RCC 7860 (cell line): ENCODE results near the gene FMNL2.
A peak's percentile ranks its signal among the peaks of the same experiment; 100 is the strongest.

Experiments used
- DNase-seq: peaks from one replicate; pipeline ENCODE4 v3.0.0-alpha.2; 2015; ENCODE audit warnings: low spot score
- FAIRE-seq: peaks from 2 replicates; lab custom pipeline; 2012; peaks lifted over from hg19 to GRCh38; lab: Jason Lieb, UNC

Gene FMNL2

DNA sequence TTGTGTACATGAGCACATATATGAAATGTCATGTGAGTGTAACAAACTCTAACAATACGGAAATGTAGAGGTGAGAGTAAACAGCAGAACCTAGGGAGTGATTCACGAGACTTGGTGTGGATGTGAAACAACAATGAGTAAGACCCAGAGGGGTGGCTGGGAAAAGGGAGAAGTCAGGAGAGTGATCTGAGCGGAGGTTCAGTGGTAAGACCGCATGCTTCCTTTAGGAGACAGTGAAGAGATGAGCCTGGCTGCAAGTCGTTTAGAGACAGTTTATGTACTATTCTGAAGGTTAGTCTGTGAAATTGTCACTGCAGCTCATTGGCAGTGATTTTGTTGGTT, 231.7 kb downstream of the FMNL2 start:
- DNase-seq (peak; percentile 33), FAIRE-seq (no peak)

DNA sequence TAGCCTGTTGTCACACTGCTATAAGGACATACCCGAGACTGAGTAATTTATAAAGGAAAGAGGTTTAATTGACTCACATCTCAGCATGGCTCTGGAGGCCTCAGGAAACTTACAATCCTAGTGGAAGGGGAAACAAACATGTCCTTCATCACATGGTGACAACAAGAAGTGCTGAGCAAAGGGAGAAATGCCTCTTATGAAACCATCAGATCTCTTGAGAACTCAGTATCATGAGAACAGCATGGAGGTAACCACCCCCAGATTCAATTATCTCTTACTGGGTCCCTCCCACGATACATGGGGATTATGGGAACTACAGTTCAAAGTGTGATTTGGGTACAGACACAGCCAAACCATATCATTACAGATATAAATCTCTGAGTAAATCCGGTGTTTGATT, 233.6 kb downstream of the FMNL2 start:
- no peak for DNase-seq
- no peak for FAIRE-seq

DNA sequence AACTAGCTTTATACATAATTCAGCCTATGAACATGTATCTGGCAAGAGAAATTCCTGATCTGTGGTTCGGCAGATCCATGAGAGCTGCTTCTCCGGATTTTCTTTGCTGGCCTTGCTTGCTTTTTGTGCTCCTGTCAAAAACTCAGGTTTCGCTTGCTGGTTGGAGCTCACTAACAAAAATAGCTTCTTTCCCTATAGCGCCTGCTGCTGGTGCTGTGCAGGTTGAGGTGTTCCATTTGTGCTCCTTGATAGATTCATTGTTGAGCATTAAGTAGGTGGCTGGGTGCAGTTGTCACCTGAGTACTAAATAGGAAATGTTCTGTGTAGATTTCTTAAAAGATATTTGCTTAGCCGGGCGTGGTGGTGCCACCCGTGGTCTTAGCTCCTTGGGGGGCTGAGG, 234.2 kb downstream of the FMNL2 start:
- FAIRE-seq (no peak), DNase-seq (no peak)

DNA sequence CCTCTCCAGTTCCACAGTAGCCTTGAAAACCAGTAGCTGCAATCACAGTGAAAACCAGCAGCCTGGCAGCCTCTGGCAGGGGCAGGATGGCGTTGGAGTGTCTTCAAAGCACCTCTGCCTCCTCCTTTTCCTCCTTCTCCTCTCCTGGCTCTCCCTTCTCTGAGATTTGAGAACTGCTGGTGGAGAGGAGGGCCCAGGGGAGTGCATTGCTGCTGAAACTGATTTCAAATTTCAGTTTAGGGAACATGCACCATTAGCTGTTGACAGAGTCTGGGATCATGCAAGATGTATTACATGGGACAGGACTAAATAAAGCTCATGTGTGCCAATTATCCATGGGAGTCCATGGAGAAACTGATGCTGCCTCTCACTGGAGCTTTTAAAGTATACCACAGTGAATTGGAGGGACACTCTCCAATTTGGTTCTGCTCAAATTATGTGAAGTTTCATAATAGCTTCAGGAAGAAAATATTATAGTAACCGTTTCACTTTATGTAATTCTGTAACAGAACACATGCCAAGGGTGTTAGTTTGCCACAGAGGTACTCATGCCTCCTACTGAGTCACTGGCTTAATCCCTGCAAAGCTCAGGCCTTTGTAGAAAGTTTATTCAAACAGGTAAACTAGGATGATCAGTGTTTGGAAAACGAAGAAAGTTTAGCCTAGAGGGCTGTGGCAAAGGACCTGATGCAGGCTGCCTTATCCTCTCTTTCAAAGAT, 236.2 kb downstream of the FMNL2 start:
- DNase-seq (peak; percentile 62), FAIRE-seq (peak; percentile 84)

DNA sequence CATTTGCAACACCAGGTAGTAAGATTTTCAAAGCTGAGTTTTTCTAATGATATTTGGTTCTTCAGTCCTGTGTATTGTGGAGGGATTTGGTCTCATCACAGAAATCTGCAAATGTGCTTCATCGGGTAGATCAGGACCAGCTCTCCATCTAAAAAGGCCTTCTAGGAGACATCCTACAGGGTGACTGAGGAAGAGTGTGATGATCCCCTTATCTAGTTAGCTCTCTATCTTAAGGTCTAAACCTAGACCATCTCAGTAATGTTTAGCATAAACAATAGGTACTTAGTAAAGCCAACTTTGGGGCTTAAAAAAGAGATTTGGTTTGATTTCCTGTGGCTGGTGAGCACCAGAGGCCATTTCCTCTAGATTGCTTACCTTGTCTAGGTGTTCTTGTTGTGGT, 237.1 kb downstream of the FMNL2 start:
- no peak for FAIRE-seq
- no peak for DNase-seq

DNA sequence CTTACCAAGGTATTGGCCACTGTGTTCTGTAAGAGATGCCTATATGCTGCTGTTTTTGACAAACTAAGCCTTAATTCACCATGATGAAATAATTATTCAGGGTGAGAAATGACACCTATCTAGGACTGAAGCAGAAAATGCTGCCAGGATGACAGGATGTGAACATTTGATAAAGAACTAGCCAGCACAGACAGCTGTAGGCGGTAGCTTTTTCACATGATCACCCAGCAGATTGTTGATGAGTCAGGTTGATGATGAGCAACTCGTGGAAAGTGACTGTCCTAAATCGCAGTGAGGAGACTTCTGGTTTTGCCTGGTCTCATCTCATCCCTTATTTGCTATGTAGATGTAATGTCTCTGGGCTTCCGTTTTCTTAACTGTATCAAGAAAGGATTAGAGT, 238.2 kb downstream of the FMNL2 start:
- DNase-seq (peak; percentile 95), FAIRE-seq (peak; percentile 98)

DNA sequence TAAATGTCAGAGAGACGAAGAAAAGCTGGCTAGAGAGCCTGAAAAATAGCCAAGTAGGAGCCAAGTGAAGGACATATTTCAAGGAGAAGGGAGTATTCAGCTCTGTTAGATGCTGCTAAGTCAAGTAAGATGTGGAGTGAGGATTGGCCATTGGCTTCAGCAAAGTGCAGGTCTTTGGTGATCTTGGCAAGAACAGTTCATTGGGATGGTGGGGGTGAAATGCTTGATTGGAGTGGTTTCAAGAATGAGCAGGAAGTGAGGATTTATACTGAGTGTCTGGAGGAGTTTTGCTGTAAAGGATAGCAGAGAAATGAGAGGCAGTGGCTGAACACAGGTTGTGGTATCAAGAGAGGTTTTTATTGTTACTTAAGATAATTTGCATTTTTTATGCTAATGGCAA, 242.6 kb downstream of the FMNL2 start:
- no peak for FAIRE-seq

DNA sequence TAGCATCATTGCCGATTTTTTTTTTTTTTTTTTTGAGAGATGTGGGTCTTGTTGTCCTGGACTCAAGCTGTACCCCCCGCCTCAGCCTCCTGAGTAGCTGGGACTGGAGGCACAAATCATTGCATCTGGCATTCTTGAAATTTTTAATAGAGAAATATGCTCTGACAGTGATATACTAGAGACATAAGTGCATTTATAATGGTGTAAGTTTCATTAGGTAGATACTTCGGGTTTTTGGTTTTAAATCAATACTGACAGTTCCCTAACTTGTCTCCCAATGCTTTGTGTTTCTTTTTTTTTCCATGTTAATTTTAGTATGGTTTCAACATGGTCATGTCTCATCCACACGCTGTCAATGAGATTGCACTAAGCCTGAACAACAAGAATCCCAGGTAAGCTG, 243.6 kb downstream of the FMNL2 start:
- no peak for DNase-seq
- FAIRE-seq = no peak

More for the DNA sequence above, 242.6 kb downstream of the FMNL2 start:
- no peak for DNase-seq

DNA sequence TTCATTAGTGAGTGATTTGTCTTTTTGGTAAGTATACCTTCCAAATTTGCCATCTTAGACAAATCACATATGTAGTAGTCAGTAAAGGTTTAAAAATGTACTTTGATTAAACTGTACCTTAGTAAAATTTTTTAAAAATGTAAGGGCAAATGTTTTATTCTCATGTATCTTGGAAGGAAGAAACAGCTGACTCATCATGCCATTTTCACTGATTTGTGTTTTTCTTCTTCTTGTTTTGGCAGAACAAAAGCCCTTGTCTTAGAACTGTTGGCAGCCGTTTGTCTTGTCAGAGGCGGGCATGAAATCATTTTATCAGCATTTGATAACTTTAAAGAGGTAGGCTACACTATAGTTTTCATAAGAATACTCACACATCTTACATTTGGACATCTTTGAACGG, 245.7 kb downstream of the FMNL2 start:
- no peak for DNase-seq
- no peak for FAIRE-seq

DNA sequence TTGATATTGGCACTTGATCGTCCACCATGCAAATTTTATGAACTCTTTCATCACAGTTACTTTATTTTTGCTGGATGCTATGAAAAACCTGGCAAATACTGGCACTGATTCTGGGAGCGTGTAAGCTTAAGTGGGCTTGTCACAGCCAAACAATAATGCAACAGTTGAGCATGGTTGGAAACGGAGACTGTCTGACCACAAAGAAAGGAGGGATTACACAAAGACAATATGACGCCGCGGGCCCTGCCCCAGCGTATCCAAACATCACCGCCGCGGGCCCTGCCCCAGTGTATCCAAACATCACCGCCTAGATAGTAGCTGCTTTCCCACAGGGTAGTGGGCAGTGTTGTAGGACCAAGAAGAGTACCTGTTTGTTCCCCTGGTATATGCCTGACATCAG, 246.4 kb downstream of the FMNL2 start:
- FAIRE-seq (no peak), DNase-seq (no peak)

DNA sequence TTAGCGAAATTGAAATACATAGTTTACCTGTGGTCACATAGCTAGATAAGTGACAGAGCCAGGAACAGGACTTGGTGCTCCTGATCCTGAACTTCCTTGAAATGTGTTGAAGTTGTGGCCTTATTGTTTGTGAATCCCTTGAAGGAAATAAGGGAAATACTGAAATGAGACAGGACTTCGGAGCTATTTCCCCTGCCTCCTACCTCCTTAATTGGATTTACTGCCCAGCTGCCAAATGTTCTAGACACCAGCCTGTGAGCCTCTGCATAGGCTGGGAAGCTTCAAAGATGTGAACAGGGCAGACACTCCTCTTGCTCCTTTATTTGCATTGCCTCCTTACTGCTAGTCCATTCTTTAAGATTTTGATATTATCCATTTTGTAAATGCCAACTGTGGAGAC, 247.1 kb downstream of the FMNL2 start:
- FAIRE-seq (no peak), DNase-seq (no peak)

DNA sequence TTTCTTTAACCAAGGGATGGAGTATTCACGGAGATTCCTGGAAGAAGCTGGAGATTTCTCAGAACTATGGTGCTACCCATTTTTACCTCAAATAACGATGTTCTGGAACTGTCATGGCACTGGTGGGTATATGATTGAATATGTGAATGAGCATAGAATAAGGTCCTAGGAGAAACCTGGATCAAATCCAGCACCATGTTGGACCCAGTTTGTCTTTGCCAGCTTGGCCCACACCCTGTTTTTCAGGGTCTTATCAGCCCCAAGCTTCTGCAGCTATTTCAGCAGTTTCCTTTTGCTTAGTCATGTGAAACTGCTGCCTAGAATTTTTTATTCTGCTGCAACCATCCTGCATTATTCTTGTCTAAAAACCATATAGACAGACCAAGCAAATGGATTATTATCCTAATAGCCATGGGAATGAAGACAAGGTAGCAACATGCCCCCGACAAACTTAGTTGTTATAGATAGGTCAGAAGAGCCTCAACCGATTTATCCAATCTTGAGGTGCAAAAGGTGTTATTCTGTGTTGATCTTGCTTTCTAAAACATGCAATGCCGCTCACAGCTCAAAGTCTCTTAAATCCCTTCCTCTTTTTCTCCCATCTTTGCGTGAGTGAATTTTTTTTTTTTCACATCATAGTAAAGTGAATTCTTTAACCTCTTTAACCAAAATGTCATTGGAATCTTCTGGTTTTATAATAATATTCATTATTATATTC, 248.7 kb downstream of the FMNL2 start:
- DNase-seq = no peak
- no peak for FAIRE-seq

DNA sequence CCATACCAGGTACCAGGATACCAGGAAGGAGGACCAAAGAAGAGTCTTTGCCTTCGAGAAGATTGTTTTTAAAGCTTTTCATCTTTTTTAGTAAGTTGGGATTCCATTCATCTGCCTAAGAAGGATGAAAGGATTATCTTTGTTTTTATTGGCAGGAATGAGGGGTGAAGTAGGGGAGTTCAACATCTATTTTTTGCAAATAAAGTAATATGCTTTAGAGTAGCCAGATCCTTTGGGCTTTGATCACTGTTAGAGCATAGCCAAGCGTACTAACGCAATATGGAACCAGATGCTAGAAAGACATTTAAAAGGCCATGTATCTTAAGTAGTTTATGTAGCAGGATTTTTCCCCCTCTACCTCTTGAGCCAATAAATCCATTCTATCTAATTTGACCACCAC, 249.3 kb downstream of the FMNL2 start:
- FAIRE-seq = no peak
- no peak for DNase-seq

DNA sequence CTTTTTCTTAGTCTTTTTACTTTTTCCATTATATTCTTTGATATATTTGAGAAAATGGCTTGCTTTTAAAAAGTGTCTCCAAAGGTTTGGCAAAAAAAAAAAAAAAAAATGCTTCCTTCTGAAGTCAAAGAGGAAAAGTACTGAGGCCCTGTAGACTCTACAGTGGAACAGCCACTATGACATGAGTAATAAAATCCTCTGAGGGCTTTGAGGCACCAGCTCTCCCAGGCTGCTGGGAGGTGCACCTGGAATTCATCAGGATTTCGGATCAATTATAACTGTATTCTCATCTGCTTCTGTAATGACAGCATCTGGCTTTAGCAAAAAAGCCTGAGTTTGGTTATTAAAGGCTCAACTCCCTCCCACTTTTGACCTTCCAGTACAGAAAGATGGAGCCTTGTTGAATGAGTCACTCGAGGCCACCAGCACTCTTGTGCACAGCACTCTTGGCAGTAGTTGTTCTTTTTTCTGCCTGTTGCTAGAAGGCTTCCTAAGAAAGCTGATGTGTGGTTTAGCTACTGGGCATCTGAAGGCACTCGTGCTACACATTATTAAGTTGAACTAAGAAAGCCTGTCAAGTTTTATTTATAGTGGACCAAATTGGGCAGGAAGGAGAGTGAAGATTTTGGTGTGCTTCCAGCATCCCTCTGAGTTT, 251.0 kb downstream of the FMNL2 start:
- peak; percentile 65 for DNase-seq
- FAIRE-seq = peak; percentile 87

DNA sequence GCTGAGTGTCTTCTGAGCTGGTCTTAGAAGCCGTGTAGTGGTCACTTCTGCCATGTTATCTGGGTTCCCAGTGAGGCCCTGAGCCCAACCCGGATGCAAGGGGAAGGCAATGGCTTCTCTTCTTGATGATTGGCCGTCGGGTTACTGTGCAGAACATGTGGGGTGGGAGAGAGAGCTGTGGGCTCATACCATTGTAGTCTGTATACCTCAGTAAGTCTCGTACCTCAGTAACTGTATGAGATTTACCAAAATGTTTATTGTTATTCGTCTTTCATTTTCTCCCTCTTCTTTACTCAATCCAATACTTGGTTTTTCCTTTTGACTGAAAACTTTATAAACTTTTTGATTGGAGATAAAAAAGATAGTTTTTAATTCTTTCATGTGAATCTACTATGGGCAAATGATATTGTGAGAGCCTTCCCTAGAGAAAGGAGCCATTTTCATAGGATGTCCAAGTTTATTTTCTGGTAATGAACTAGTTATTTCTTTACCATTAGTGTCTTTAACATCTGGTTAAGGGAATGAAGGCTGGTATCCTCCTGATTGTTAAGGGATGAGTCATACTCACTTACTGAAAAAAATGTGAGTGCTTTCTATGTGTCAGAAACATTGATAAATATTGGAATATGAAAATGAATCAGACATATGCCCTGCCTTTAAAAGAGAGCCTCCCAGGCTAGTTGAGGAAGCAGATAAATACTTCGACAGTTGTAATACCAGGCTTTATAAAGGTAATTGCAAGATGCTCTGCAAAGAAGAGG, 252.4 kb downstream of the FMNL2 start:
- FAIRE-seq (peak; percentile 48), DNase-seq (no peak)

DNA sequence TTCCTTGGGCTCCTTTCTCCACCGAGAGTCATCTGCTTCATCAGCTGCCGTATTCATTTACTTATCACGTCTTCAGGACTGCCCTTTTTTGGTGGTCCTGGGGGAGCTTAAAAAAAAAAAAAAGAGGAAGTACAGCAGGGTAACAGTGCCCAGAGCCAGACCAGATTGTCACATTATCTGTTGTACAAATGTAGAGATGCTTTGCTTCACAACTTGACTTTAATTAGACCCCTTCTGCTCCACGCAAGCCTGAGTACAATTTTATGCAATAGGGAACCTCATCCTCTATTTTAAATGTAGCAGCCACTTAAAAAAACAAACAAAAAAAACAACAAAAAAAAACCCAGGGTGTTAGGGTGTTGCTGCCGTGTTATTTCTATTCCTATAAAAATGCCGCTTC, 254.0 kb downstream of the FMNL2 start:
- FAIRE-seq (no peak), DNase-seq (no peak)

DNA sequence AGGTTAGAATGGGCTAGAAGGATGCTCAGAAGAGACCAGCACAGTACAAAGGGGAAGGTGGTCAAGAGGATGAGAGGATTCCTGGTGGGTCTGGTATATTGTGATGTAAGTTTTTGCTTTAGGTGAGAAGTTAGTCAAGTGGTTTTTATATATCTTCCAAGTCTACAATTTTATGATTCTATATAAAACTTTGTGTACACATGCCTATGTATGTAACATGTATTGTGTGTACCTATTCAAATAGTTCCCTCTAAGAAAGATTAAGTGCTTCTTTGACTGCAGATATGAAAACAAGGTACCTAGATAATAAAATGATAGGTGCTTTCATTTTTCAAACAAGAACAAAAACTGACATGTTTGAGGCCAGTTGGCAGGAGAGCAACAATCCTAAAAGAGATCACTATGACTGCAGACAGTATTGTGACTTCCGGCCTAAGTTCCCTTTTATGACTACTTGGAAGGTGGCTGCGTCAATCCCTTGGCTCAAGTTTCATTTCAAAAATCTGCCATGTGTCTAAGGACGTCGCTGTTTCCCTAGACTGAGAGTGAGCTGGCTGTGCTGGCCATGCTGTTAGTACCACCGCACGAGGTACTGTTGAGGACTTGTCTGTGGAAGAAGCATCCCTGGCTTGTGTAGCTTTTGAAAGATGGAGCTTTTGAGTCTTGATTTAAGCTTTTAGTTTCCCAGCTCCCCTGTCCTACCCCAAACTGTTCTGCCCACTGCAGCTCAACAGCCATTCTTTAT, 259.2 kb downstream of the FMNL2 start:
- DNase-seq = no peak
- FAIRE-seq = no peak

DNA sequence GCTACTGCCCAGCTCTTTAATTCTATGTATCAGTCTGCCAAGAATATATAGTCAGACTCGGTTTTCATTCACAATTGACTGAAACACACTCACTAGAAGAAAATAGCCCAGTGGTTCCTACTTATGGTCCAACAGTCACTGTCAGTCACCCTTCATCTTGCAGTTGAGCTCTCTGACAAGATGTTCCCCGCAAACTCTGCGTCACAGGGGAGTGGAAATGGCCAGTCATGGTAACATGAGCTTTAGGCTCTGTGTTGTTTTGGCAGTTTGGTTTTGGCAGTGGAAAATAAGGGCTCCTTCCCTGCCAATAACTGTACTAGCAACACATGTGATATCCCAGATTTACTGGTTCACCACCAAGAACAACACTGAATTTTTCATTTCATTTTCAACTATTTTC, 259.8 kb downstream of the FMNL2 start:
- no peak for FAIRE-seq
- no peak for DNase-seq

DNA sequence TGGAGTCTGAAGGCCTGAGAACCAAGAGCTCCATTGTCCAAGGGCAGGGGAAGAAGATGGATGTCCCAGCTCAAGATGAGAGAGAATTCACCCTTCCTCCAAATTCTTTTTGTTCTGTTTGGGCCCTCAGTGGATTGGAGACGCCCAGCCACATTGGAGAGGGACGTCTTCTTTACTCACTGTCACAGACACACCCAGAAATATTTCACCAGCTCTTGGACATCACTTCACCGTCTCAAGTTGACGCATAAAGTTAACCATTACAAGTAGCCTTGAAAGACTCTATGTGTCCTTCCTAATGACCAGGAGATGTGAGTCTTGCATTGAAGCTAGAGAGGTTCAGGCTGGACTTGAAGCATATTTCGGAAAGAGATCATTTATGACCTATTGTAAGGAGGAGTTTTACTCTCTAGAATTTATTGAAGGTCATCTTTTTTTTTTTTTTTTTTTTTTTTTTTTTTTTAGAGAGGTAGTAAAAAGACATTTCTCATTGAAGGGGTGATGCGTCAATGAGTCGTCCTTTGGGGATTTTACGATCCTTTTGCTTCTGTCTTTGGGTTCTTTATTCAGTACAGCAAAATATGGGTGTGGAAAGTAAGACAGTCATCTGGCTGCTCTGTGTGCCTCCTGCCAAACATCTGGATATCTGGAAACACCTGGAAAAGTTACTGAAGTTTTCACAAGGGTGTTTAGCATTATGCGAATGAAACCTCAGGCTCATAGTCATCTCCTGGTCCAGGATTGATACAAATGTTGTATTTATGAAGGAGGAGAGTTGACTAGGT, 264.2 kb downstream of the FMNL2 start:
- DNase-seq = no peak

DNA sequence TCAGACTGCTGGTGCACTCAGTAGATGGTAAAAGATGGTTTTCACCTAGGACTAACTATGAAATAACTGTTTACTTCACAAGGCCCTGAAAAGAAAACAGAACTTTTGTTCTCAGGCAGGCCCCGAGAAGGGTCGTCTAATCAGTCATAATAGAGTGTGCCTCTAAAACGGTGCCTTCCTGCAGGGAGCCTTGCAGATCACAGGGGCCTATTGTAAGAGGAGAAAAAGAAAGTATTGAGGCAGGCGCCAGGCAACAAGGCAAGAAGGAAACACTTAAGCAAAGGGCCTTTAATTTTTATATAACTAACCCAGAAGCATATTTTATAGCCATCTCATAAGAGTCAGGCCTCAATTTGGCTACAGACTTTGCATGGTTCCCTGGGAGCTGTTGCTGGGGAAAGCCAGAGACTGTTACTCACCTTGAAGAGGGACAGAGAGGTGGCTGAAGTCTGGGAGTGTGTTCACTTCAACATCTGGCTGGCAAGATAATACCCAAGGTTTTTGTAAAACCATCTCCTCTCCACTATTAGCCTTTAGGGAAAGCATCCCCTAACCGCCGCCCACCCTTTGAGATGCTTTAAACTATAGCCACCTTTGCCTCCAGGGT, 265.2 kb downstream of the FMNL2 start:
- DNase-seq (no peak), FAIRE-seq (no peak)

More for the DNA sequence above, 264.2 kb downstream of the FMNL2 start:
- no peak for FAIRE-seq
